GM18951 (cell line): ENCODE data around the gene WIPF3.

ENCODE experiments used
- POLR2A ChIP-seq: IDR thresholded peaks from 4 replicates; pipeline ENCODE4 v1.6.1; 2011; ENCODE audit warnings: mild to moderate bottlenecking; ENCODE audit not compliant: insufficient read length, insufficient read depth; ENCODE audit errors: extremely low read depth
- in situ Hi-C: fragments of 300-500 bp; cut with MboI; formaldehyde crosslinking; loops from one replicate; pipeline ENCODE4 v1.12.0; 2022; ENCODE audit warnings: low sequenced_read_pairs, mixed read lengths, inconsistent platforms; ENCODE audit not compliant: unreplicated experiment

WIPF3 gene, protein sequence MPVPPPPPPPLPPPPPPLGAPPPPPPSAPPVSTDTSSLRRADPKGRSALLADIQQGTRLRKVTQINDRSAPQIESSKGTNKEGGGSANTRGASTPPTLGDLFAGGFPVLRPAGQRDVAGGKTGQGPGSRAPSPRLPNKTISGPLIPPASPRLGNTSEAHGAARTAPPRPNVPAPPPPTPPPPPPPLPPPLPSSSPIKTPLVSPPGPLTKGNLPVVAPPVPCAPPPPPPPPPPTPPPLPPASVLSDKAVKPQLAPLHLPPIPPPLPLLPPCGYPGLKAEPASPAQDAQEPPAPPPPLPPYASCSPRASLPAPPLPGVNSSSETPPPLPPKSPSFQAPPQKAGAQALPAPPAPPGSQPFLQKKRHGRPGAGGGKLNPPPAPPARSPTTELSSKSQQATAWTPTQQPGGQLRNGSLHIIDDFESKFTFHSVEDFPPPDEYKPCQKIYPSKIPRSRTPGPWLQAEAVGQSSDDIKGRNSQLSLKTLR

DNA sequence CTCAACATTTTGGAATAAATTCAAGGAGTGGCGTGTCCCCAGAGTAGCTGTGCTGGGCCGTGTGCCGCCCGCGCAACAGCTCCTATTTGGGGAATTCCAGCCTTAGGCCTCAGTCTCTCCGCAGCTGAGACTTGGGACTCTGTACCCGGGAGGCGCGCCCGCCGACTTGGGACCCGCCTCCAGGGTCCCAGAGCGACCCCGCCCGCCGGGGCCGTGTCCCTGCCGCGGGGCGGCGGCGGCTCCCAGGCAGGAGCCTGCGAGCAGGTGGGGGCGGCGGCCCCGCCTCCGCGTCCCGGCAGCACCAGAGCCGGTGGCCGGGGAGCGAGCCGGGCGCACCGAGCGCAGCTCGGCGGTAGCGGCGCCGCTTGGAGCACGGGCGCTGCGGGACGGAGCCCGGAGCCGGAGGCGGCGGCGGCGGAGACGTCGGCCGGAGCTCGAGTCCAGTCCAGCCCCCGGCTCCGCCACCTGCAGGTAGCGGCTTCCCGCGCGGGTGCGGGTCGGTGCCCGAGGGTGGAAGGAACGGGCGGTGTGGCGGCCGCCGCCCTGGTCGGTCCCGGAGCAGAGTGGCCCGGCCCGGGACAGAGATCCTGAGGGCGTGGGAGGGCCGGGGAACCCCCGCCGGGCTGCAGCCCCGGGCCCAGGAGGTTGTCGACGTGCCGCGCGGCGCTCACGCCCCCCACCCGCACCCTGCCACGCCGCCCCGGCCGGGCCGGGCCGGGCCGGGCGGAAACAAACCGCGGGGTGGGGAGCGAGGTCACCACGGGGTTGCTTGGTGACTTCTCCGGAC is at the start of gene WIPF3:
TSS of gene WIPF3 (plus strand) at position 301 of the 787 bp plus-strand sequence. CDS start 28,217 bp downstream, outside the sequence.
- no peak for TF ChIP-seq POLR2A
- in situ Hi-C loops = no loop called here

DNA sequence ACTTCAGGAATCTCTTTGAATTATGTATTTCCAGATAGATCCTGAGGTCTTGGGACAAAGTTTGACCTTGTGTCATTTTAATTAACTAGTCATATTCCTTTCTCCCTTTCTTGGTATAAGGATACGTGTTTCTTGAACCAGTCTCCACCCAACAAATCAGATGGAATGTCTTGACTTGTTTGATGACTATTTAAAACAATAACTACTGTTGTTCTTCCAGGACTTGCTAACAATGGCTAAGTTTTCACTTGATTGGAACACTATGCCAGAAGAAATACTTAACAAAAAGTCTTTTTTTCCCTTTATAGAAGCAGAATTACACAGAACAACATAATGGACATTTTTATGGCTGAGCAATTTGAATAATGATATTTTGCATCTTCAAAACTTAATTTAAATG is 43.0 kb upstream of the WIPF3 start:
- no peak for TF ChIP-seq POLR2A
- in situ Hi-C loops = no loop called here

DNA sequence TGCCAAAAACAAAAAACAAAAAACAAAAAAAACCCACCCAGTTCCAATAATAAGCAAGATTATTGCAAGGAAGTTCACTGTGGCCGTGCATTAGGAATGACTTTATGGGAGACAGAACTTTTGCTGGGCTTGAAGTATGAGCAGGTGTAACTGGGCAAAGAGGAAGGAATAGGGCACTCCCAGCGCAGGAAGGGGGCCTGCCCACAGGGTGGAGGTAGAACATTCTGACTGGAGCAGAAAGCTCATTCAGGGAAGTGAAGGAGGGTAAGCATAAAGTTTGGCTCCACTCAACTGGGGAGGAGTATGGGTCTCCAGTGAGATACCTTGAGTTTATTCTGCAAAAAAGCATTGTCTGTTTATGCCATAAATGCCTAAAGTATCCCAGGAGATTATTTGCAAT is 42.1 kb upstream of the WIPF3 start:
- no peak for TF ChIP-seq POLR2A
- in situ Hi-C loops = no loop called here

DNA sequence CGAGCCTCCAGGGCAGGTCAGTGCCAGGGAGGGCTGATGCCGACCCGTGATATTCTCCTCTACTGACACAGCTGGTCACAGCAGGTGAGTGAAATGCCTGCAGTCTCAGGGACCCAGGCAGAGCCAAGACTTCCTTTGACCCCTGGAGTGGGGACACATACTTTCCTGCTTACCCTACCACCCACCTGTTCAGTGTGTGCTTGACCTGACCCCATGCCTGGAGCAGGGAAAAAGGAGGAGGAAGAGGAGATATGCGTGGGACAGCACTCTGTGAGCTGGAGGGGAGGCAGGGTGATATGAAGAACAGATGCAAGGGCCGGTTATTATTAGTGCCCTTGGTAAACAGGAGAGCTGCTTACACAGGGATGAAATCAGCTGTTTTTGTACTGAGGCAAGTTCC is 40.8 kb upstream of the WIPF3 start:
- in situ Hi-C loops = no loop called here
- TF ChIP-seq POLR2A = no peak

DNA sequence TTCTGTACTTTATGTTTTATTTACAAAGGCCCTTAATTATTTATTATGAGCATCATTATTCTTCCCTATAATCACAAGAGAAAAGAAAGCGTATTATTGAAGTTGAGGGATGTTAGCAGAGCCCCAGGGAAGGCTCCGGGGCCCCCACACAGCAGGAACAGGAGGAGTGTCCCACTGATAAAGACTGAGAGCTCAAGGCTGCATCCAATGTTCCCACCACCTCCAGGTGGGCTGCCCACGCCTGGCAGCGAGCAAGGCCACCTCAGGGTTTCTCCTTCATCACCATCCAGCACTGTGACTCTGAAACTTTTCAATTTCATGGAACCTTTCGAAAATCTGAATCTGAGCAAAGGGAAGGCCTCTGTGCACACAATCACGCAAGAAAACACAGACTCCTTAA is 35.9 kb upstream of the WIPF3 start:
- TF ChIP-seq POLR2A = no peak
- in situ Hi-C loops = no loop called here

DNA sequence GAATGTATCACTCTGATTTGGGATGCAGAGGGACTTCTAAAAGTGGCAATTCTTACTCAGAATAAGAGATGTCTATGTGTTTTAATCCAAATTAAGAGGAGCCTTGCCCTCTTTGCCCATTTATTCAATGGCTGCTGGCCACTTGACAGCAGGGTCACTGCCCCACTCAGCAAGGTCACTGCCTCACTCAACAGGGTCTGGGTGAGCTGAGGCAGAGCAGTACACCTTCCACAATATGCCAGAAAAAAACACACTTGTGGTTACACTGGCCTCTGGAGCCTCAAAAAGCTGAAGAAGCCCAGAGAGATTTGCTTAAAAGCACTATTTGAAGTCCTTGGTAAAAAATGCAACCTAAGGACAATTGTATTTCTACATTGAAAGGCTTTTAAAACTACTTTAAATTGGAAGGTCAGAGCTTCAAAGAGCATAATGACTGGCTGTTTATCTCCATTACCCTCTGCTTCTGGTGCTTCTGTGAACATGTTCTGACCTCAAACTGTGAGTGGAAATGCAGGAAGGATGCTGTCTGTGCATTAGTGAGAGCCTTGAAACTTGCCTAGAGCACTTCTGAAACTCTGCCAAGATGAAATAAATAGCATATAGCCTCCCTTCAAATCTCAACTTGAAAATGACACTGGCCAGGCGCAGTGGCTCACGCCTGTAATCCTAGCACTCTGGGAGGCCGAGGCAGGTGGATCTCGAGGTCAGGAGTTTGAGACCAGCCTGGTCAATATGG is 35.1 kb upstream of the WIPF3 start:
- in situ Hi-C loops = no loop called here
- TF ChIP-seq POLR2A = no peak

DNA sequence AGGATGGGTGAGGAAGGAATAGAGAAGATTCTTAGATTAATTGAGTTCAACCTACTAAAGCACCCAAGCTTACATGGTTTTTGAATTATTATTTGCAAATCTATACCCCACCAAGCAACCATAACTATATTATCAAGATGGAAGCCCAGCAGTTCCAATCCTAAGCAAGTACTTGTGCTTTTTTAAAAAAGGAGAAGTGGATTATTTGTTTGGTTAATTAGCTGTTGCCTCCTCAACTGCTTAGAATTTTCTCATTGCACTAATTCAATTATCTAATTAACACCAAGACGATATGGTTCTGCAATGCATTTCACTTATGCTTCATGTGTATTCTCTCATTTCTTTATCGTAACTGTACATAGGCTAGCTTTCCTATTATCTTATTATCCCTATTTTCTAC is 27.3 kb upstream of the WIPF3 start:
- in situ Hi-C loops = no loop called here
- TF ChIP-seq POLR2A = no peak

DNA sequence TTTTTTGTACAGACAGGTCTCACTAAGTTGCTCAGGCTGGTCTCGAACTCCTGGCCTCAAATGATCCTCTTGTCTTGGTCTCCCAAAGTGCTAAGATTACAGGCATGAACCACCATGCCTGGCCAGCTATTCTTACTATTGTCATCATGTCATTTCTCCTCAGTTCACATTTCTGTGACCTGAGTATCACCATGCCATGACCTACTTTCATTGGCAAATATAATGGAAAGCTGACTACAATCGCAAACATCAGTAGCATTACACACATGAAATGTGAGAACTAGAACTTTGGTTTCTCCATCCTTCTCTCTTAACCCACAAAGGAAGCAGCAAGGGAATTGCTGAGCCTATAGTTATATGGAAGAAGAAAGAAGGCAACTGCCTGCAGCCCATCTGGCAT is 26.0 kb upstream of the WIPF3 start:
- no peak for TF ChIP-seq POLR2A
- in situ Hi-C loops = no loop called here

DNA sequence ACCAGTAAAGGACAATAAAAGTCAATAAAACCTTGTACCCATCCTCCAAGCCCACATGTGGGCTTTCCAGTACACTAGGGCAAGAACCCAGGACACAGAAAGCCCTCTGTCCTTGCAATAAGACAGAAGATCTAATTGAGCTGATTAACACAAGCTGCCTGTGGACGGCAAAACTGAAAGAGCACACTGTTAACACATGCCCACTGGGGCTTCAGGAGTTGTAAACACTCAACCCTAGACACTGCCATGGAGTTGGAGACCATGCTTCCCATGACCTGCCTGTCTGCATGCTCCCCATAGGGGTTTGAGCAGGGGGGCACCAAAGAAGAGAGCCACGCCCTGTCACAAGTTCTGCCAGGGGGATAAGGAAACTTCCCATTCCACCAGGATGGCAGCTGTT is 22.6 kb upstream of the WIPF3 start:
- in situ Hi-C loops = no loop called here

DNA sequence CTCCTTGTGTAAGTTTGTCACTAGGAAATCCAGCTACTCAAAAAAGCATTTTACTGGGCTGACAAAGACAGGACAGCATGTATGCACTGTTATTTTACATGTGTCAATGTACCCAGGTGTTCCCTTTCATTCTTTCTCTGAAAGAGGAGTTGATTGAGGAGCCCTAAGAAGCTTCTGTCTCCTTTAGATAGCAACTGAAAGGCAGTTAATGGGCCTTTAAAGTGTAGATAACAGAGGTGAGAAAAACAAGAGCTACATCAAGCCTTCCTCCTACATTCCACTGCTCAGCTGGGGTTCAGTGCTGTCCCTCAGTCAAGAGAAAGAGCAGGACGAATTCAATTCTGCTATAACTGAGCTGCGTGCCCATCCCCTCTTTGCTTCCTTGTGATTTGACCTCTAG is 12.8 kb upstream of the WIPF3 start:
- TF ChIP-seq POLR2A = no peak
- in situ Hi-C loops = no loop called here

More for the DNA sequence above, 22.6 kb upstream of the WIPF3 start:
- no peak for TF ChIP-seq POLR2A

DNA sequence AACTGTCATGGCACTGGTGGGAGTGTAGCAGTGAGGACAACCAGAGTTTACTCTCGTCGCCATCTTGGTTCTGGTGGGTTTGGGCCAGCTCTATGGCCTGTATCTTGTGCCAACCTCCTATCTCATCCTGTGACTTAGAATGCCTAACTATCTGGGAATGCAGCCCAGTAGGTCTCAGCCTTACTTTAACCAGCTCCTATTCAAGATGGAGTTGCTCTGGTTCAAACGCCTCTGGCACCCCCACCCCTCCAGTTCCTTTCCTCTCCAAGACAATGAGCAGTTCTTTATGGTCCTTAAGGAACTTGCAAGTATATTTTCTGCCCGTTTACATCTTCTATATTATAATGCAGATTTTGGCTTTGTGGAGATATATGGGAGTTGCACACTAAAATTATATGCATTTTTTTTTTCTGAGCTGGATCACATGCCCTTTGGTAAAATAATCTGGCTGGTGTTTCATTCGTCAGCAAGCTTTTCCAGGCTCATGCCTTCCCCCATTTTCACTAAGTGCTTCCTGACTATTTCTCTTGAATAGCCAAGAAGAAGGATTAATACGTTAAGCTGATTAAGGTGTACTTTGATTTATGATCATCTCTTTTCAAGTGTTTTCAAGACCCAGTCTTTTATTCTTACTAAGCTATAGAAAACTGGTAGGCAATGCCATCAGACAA is 11.2 kb upstream of the WIPF3 start:
- no peak for TF ChIP-seq POLR2A
- in situ Hi-C loops = no loop called here

DNA sequence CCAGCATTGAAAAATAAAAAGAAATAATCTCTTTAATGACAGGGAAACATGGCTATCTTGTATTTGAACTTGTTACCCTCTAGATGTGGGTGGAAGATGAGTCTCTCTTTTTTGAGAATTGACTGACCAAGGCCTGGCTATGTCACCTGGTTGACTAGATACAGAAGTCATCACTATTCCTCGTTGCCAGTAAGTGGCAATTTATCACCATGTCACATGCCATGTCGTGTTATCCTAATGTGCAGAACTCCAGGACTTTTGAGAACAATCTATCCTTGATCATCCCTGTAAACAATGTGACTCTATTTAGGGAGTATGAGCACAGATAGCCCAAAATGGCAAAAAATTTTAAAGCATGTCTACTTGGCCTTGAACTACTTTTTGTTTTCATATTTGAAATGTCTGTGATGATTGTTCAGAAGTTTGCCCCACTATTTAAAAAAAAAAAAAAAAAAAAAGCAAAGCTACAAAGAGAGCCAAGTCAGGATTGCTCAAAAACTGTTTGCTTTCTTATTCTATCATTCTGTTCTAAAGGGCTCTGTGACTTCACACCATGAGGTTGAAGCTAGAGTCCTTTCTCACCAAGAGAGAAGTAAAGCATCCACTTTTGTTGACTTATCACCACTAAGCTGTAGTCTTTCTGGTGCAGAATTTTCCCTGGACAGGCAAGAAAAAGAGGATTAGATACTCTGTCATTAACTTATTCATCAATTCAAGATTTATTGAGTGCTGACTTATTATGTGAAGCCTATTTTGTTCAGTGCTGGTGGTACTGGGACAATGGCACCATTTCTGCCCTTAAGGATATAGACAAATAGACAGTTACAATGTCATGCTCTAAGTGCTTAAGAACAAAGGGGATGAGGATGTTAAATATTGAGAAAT is 10.4 kb upstream of the WIPF3 start:
- TF ChIP-seq POLR2A = no peak
- in situ Hi-C loops = no loop called here
